Fibroblast of the aortic adventitia (primary cell): ENCODE results near the gene GM2A. TPM values are rescaled to one million over a fixed set of nuclear protein-coding genes. Genes with fewer than 3 reads are reported as not detected.
"Not testable (repeated sequence)": the region's sequence is repeated elsewhere in the genome, so short reads cannot be mapped to it uniquely, and the experiment has no call there.

Experiments used
- DNase-seq: peaks from one replicate; pipeline ENCODE4 v3.0.0-alpha.2; 2010; ENCODE audit warnings: low read depth
- H3K4me3 ChIP-seq: 2 replicates; pipeline ENCODE4 v1.5.1; 2011; ENCODE audit warnings: low read depth, mild to moderate bottlenecking, control low read depth, low read length, moderate library complexity
- total RNA-seq: library from RNA; depleted of rRNA; stranded (reverse); fragments of >200 nt; gene quantifications from 2 replicates; pipeline ENCODE4 v1.2.3, GENCODE V29; 2012; ENCODE audit warnings: low replicate concordance
- TF ChIP-seq, protein P1 (sequence below): IDR thresholded peaks from 2 replicates; pipeline ENCODE4 v1.5.1; 2011; ENCODE audit warnings: mild to moderate bottlenecking, low read length, control low read depth, inconsistent platforms; ENCODE audit not compliant: insufficient read depth

GM2A gene
- total RNA-seq, 1 donor: 42.6 TPM

DNA sequence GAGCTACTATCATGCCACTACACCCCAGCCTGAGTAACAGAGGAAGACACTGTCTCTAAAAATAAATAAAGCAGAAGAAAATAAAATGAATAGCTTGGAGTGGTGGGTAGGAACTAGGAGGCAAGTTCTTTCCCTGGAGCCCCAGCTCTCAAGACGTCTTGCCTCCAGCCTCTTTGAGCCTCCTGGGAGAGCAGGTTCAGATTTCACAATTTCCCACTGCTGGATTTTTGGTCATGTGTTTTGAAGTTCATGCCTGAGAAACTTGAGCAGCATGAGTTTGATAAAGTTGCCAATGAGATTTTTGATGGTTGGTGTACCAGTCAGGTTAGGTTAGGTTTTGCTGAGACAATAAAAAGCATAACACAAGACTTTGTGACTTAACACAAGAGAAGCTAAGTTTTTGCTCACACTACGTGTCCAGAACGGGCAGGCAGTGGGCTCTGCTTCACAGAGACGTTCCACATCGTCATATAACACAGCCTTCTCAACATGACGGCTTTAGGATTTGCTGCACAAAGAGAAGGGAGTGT is 25.0 kb upstream of the GM2A start:
- DNase-seq: no peak
- no peak overlapping the region for H3K4me3 ChIP-seq
- TF ChIP-seq, protein P1, sequence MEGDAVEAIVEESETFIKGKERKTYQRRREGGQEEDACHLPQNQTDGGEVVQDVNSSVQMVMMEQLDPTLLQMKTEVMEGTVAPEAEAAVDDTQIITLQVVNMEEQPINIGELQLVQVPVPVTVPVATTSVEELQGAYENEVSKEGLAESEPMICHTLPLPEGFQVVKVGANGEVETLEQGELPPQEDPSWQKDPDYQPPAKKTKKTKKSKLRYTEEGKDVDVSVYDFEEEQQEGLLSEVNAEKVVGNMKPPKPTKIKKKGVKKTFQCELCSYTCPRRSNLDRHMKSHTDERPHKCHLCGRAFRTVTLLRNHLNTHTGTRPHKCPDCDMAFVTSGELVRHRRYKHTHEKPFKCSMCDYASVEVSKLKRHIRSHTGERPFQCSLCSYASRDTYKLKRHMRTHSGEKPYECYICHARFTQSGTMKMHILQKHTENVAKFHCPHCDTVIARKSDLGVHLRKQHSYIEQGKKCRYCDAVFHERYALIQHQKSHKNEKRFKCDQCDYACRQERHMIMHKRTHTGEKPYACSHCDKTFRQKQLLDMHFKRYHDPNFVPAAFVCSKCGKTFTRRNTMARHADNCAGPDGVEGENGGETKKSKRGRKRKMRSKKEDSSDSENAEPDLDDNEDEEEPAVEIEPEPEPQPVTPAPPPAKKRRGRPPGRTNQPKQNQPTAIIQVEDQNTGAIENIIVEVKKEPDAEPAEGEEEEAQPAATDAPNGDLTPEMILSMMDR: no peak

DNA sequence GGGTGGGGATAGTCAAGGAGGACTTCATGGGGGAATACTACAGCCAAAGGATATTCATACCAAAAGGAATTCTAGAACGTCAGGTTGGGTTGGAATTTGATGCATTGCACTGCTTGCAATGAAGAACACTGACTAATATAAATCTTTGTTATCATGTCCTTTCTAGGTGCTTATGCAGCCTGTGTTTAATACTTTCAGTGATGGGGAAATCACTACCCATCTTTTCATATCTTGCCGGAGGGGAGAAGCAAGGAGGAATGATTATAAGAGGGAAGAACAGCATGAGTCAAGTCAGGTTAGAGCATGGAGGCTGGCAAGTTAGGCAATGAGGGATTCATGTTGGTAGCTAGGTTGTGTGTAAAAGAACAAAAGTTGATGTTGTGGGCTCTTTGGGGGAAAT is 24.0 kb upstream of the GM2A start:
- H3K4me3 ChIP-seq: no peak overlapping the region
- TF ChIP-seq, protein P1: no peak
- no peak for DNase-seq

DNA sequence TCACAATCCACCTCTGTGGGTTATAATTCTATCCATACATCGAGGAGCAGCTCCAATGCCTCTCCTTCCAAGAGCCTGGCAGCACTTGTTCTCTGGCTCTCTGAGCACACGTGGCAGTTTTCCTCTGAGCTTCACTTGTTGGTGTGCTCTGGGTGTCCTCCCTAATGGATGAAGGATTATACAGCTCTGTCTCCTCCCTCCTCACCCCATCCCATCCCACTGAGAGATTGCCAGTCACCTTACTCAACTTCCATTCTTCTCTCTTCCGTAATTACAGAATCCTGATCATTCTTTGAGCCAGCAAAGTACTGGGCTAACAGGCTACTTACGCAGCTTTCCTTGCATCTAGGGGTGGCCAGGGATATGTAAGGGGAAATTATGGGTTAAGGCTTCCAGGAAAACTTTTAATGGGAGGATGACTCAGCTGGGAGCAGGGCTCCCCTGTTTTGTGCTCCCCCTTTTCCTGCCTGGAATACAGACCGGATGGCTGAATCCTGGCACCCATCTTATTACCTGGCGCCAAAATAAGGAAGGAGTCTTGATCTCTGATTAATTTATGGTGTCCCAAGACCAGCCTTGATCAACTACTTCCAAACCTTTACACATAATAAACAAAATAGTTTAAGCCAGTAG is 22.8 kb upstream of the GM2A start:
- TF ChIP-seq, protein P1: no peak
- DNase-seq: no peak
- H3K4me3 ChIP-seq: no peak overlapping the region

DNA sequence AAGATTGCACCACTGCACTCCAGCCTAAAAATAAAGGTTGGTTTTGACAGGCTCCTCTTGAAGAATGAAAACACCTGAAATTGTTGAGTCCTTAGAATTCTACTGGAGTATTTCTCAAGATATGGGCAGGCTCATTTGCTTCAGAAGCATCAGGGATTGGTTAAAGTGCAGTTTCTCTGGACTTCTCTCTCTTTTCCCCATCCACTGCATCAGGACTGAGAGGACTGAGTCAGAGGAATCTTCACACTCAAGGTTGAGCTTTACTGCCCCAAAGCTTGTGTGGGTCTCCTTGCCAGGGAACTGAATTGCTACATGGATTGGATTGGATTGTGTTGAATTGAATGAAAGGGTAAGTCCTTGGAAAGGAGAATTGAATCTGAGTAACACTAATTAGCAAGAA is 21.6 kb upstream of the GM2A start:
- no peak overlapping the region for H3K4me3 ChIP-seq
- no peak for DNase-seq
- TF ChIP-seq, protein P1: no peak

DNA sequence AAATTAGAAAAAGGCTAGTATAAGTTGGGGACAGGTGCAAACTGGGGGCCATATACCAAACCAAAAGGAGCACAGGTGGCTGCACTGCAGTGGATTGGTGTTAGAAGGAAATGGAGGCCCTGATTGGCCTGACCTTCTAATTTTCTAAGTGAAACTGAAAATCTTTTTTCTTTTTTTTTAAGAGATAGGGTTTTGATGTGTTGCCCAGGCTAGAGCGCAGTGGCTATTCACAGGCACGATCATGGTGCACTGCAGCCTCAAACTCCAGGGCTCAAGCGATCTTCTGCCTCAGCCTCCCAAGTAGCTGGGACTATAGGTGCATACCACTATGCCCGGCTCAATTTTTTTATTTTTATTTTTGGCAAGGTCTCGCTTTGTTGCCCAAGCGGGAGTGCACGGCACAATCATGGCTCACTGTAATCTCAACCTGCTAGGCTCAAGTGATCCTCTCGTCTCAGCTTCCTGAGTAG is 19.3 kb upstream of the GM2A start:
- no peak overlapping the region for H3K4me3 ChIP-seq
- DNase-seq: no peak
- TF ChIP-seq, protein P1: no peak

DNA sequence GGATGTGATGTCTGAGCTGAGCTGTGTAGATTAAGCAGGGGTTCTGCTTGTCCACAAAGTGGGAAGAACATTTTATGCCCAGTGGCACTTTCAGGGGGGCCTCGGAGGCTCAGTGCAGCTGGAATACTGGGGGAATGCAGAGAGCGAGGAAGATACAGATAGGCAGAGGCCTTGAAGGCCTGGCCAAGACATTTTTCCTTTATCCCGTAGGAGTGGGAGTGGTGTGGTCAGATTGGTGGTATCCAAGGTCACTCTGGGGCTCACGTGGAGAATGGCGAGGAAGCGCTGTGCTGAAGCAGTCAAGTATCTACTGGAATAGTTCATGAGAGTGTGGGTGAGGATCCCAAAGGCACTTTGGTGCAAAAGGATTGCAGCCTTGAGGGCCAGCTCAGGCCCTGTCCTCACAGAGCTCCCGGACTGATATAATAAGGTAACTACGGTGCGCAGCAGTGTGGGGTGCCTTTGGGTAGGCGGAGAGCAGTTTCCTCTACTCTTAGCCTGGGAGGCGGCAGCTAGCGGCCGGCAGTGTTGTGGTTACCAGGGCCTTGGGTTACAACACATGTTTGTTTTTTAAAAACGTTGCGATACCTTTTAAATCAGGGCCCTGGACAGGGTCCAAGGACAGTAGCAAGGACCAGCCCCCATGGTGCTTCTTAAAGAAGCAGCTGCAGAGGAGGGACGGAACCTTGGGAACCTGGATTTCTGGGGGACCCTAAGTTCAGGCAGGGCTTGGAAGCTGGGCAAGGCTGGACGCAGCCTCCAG is 18.3 kb upstream of the GM2A start:
- TF ChIP-seq, protein P1: no peak
- DNase-seq: peak; percentile 33

DNA sequence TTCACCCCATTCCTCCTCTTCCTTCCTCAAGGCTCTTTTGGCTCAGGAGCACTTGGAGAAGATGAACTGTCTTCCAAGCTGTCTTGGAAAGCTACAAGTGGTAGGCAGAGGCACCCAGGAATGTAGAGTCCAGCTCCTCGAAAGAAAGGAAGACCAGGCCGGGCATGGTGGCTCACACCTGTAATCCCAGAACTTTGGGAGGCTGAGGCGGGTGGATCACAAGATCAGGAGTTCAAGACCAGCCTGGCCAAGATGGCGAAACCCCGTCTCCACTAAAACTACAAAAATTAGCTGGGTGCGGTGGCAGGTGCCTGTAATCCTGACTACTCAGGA is 17.8 kb upstream of the GM2A start:
- H3K4me3 ChIP-seq: not testable (repeated sequence)

More for the DNA sequence above, 18.3 kb upstream of the GM2A start:
- H3K4me3 ChIP-seq: no peak overlapping the region

More for the DNA sequence above, 17.8 kb upstream of the GM2A start:
- DNase-seq: not testable (repeated sequence)
